Hepatocyte (in vitro differentiated cells): ENCODE data around the gene ACP7. TPM values are rescaled to one million over a fixed set of nuclear protein-coding genes. Genes with fewer than 3 reads are reported as not detected.
A peak's percentile ranks its signal among the peaks of the same experiment; 100 is the strongest.
"Not testable (repeated sequence)": the region's sequence is repeated elsewhere in the genome, so short reads cannot be mapped to it uniquely, and the experiment has no call there.

Experiments
- DNase-seq: peaks from one replicate; pipeline ENCODE4 v3.0.0-alpha.2; 2016; ENCODE audit warnings: low spot score
- H2AFZ ChIP-seq: fragments of 200-600 bp; sonication (generic); 2 replicates; pipeline ENCODE4 v1.6.0; 2016; ENCODE audit warnings: antibody characterized with exemption, mild to moderate bottlenecking
- H3K27ac ChIP-seq: fragments of 200-600 bp; sonication (generic); 2 replicates; pipeline ENCODE4 v1.5.1; 2016; ENCODE audit warnings: mild to moderate bottlenecking
- H3K27me3 ChIP-seq: fragments of 200-600 bp; sonication (generic); 2 replicates; pipeline ENCODE4 v1.6.1; 2016
- H3K36me3 ChIP-seq: fragments of 200-600 bp; sonication (generic); replicated peaks from 2 replicates; pipeline ENCODE4 v1.5.1; 2016; ENCODE audit warnings: low read depth; ENCODE audit not compliant: insufficient read depth
- H3K4me1 ChIP-seq: fragments of 200-600 bp; sonication (generic); 2 replicates; pipeline ENCODE4 v1.5.1; 2016; ENCODE audit warnings: mild to moderate bottlenecking, moderate library complexity; ENCODE audit not compliant: insufficient read depth
- H3K4me2 ChIP-seq: fragments of 200-600 bp; sonication (generic); 2 replicates; pipeline ENCODE4 v1.6.0; 2016
- H3K4me3 ChIP-seq: fragments of 200-600 bp; sonication (generic); 2 replicates; pipeline ENCODE4 v1.5.1; 2016; ENCODE audit warnings: mild to moderate bottlenecking
- H3K79me2 ChIP-seq: fragments of 200-600 bp; sonication (generic); 2 replicates; pipeline ENCODE4 v1.6.0; 2017; ENCODE audit warnings: mild to moderate bottlenecking
- H3K9me2 ChIP-seq: fragments of 200-600 bp; sonication (generic); replicated peaks from 2 replicates; pipeline ENCODE4 v1.6.0; 2017; ENCODE audit warnings: mild to moderate bottlenecking; ENCODE audit not compliant: insufficient read depth
- H3K9me3 ChIP-seq: fragments of 200-600 bp; sonication (generic); 2 replicates; pipeline ENCODE4 v1.5.1; 2016; ENCODE audit warnings: low read depth, mild to moderate bottlenecking
- H4K20me1 ChIP-seq: fragments of 200-600 bp; sonication (generic); 2 replicates; pipeline ENCODE4 v1.6.0; 2016; ENCODE audit warnings: mild to moderate bottlenecking; ENCODE audit not compliant: insufficient read depth, poor library complexity, severe bottlenecking
- CTCF ChIP-seq: fragments of 200-600 bp; sonication (generic); IDR thresholded peaks from 2 replicates; pipeline ENCODE4 v1.5.1; 2016; ENCODE audit warnings: antibody characterized with exemption, mild to moderate bottlenecking; ENCODE audit not compliant: poor library complexity
- EZH2 ChIP-seq: fragments of 200-600 bp; sonication (generic); IDR thresholded peaks from 2 replicates; pipeline ENCODE4 v1.6.1; 2016; ENCODE audit warnings: antibody characterized with exemption, mild to moderate bottlenecking, borderline replicate concordance
- EZH2phosphoT487 ChIP-seq: fragments of 200-600 bp; sonication (generic); IDR thresholded peaks from one replicate; pipeline ENCODE4 v1.6.1; 2018; ENCODE audit warnings: antibody characterized with exemption, mild to moderate bottlenecking, low read depth, moderate library complexity; ENCODE audit not compliant: unreplicated experiment, severe bottlenecking
- WGBS: methylation state at CpG from one replicate; pipeline ENCODE4 v1.1.6; 2016; ENCODE audit warnings: low lambda C conversion rate; ENCODE audit errors: missing lambda C conversion rate; 5-methylcytosine and 5-hydroxymethylcytosine counted together
- polyA plus RNA-seq: library from polyadenylated mRNA; unstranded; fragments of >200 nt; fragmentation: Nextera tagmentation; extraction: Ambion mirVana; gene quantifications from 2 replicates; pipeline ENCODE4 v1.2.1, GENCODE V29; 2016
- total RNA-seq: library from RNA; depleted of rRNA; stranded (reverse); fragments of >200 nt; gene quantifications from 2 replicates; pipeline ENCODE4 v1.2.3, GENCODE V29; 2014

ACP7 gene
- total and polyA plus RNA-seq, 2 experiments from 2014 or later, result 0.13 to 0.23 TPM

DNA sequence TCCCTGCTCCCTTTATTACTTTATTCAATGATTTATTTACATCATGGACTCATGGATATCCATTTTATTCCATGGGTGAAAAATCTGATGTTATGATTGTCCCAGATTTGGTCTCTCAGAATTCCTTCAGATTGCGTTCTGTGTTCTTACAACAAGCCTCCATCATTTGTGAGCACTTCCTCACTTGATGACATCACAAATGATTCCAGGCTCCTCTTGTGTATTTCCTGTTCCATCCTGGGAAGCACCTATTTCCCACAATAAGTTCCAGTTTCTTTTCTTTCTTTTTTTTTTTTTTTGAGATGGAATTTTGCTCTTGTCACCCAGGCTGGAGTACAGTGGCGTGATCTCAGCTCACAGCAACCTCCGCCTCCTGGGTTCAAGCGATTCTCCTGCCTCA is 6.7 kb downstream of the ACP7 start:
- Histone ChIP-seq H3K9me3 (no peaks in the 10 kb centered on the region), H3K36me3 (no peaks in the 10 kb centered on the region), H3K4me1 (peaks cover 5% of the 10 kb centered on the region), H3K4me2 (no peak overlapping the region), H3K79me2 (no peaks in the 10 kb centered on the region), H2AFZ (no peak overlapping the region), H4K20me1 (no peaks in the 10 kb centered on the region), H3K4me3 (no peak overlapping the region), H3K27me3 (peaks cover 7% of the 10 kb centered on the region), H3K9me2 (no peaks in the 10 kb centered on the region), H3K27ac (no peak overlapping the region)
- no peak for TF ChIP-seq CTCF
- TF ChIP-seq EZH2, result no peak
- TF ChIP-seq EZH2phosphoT487, result no peak
- 96% methylated on average over 4 of the region's 4 CpGs for WGBS
- no peak for DNase-seq

DNA sequence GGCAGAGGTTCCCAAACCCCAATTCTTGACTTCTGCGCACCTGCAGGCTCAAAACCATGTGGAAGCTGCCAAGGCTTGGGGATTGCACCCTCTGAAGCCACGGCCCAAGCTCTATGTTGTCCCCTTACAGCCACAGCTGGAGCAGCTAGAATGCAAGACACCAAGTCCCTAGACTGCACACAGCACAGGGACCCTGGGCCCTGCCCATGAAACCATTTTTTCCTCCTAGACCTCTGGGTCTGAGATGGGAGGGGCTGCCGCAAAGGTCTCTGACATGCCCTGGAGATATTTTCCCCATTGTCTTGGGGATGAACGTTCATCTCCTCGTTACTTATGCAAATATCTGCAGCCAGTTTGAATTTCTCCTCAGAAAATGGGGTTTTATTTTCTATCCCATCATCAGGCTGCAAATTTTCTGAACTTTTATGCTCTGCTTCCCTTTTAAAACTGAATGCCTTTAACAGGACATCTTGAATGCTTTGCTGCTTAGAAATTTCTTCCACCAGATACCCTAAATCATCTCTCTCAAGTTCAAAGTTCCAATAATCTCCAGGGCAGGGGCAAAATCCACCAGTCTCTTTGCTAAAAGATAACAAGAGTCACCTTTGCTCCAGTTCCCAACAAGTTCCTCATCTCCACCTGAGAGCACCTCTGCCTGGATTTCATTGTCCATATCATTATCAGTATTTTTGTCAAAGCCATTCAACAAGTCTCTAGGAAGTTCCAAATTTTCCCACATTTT is 11.8 kb downstream of the ACP7 start:
- not testable (repeated sequence) for H3K4me3 ChIP-seq, H3K36me3 ChIP-seq, H3K9me2 ChIP-seq, H3K9me3 ChIP-seq, DNase-seq, H3K27me3 ChIP-seq, H2AFZ ChIP-seq, H3K4me1 ChIP-seq, H4K20me1 ChIP-seq, H3K79me2 ChIP-seq
- peak overlapping the region; percentile 2 for H3K4me2 ChIP-seq
- H3K27ac ChIP-seq, result peak overlapping the region; percentile 75
- WGBS, result 79% methylated on average over 5 of the region's 5 CpGs

GRCh38 chr19:39097299-39097698 is 13.1 kb downstream of the ACP7 start:
- no peak overlapping the region for H3K4me2 ChIP-seq
- no peaks in the 10 kb centered on the region for H3K9me3 ChIP-seq
- 90% methylated on average over 5 of the region's 5 CpGs for WGBS
- no peak for DNase-seq
- H3K4me1 ChIP-seq, result peaks cover 9% of the 10 kb centered on the region
- no peak for TF ChIP-seq EZH2phosphoT487
- no peak overlapping the region for H3K27ac ChIP-seq
- H3K4me3 ChIP-seq, result no peak overlapping the region
- no peak overlapping the region for H2AFZ ChIP-seq
- H3K36me3 ChIP-seq, result no peaks in the 10 kb centered on the region
- H3K79me2 ChIP-seq, result no peaks in the 10 kb centered on the region
- H4K20me1 ChIP-seq, result no peaks in the 10 kb centered on the region
- no peaks in the 10 kb centered on the region for H3K9me2 ChIP-seq
- H3K27me3 ChIP-seq, result no peaks in the 10 kb centered on the region

- 90% methylated on average over 2 of the region's 2 CpGs for WGBS
- H3K27me3 ChIP-seq, result no peaks in the 10 kb centered on the region
Observed at GRCh38 chr19:39097721-39098120, 13.6 kb downstream of the ACP7 start.

More at GRCh38 chr19:39097721-39098120, 13.6 kb downstream of the ACP7 start:
- Histone ChIP-seq H3K4me3 (no peak overlapping the region), H2AFZ (no peak overlapping the region), H3K9me2 (no peaks in the 10 kb centered on the region), H3K4me2 (no peak overlapping the region), H3K36me3 (no peaks in the 10 kb centered on the region), H3K79me2 (no peaks in the 10 kb centered on the region), H3K4me1 (peaks cover 9% of the 10 kb centered on the region), H4K20me1 (no peaks in the 10 kb centered on the region), H3K9me3 (no peaks in the 10 kb centered on the region), H3K27ac (no peak overlapping the region)
- TF ChIP-seq EZH2 (no peak), EZH2phosphoT487 (no peak), CTCF (no peak)
- DNase-seq, result no peak
